Measurements from ENCODE around the gene DAPP1.

GRCh38 chr4:99847362-99847976, 30.8 kb downstream of the DAPP1 start:
- TF ChIP-seq POLR2A (IDR thresholded peaks at IDR 0.05) = no peak
- no peak for TF ChIP-seq CTCF (IDR thresholded peaks at IDR 0.05)

All from right lobe of liver (tissue), 4 donors.